ENCODE results near the gene EIF3A.

DNA sequence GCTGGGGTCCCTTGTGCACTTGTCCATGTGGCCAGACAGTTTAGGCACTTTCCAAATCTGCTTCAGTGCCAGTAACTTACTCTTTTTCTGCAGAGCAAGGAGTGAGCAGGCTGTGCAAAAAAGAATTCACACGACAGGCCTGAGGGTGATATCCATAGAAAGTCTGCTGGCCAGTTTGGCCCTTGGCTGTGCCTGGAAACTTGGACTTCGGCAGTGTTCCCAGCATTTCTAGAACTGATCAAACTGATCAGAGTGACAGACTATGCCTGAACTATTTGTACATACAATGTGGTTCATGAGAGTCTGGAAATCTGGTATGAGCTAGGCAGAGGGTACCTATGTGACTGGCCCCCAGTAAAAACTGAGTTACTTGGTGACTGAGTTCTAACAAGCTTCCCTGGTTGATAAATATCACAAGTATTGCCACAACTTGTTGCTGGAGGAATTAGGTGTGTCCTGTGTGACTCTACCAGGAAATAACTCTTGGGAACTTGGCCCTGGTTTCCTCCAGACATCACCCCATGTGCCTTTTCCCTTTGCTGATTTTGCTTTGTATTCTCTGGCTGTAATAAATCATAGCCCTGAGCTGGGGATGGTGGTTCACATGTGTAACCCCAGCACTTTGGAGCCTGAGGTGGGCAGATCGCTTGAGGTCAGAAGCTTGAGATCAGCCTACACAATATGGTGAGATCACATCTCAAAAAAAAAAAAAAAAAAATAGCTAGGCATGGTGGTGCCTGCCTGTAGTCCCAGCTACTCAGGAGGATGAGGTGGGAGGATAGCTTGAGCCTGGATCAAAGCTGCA is 20.0 kb upstream of the EIF3A start:
- TF ChIP-seq, protein P1, sequence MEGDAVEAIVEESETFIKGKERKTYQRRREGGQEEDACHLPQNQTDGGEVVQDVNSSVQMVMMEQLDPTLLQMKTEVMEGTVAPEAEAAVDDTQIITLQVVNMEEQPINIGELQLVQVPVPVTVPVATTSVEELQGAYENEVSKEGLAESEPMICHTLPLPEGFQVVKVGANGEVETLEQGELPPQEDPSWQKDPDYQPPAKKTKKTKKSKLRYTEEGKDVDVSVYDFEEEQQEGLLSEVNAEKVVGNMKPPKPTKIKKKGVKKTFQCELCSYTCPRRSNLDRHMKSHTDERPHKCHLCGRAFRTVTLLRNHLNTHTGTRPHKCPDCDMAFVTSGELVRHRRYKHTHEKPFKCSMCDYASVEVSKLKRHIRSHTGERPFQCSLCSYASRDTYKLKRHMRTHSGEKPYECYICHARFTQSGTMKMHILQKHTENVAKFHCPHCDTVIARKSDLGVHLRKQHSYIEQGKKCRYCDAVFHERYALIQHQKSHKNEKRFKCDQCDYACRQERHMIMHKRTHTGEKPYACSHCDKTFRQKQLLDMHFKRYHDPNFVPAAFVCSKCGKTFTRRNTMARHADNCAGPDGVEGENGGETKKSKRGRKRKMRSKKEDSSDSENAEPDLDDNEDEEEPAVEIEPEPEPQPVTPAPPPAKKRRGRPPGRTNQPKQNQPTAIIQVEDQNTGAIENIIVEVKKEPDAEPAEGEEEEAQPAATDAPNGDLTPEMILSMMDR (IDR thresholded peaks at IDR 0.05; ENCODE audit: insufficient read depth, low read length, poor library complexity, severe bottlenecking), result no peak
- no peak for TF ChIP-seq EZH2phosphoT487 (conservative IDR thresholded peaks at IDR 0.05; ENCODE audit: low read length)
